Activated CD4-positive, alpha-beta T cell treated with anti-CD3 and anti-CD28 coated beads for 4 hours (primary cell): Measurements from ENCODE around the gene HMGCLL1.

Experiments used
- DNase-seq, 2 donors: peaks; one replicate each; pipeline ENCODE4 v3.0.0-alpha.2; 2020

HMGCLL1 gene

DNA sequence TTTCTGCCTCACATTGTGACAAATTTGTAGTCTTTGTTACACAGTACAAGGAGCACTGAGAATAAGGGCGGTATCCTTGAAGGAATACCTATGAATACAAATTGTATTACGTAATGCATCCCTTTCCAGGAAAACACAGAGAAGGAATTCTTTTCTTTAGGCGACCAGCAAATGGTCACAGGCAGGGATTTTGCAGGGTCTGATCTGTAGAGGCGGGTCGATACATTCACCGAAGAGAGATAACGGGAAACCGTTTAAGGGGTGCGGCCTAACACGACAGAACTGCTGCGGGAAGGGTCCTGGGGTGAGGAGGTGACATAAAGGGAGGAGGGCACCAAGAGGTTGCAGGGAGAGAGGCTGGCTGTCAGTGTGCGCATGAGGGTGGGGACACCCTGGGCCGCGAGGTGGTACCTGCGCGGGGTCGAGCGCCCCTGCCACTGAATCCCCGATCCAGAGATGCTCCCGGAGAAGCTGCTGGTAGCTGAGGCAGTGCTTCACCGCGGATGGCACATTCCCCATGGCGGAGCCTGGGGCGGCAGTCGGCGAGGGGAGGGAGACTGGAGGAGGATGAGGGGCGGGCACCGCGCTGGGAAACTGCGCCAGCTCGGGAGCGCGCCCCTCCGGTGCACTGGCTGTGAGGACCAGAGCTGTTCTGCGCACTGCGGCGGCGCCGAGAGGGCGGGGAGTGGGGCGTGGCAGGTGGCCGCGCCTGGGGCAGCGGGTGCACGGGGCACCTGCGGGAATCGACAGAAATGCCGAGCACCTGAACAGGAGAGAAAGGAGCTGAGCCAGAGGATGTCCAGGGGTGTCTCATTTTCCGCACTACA, at the start of gene HMGCLL1:
Gene HMGCLL1 (minus strand): TSS at position 656 of the 827 bp plus-strand sequence. CDS start 137 bp downstream, at position 519.
- no peak for DNase-seq

GRCh38 chr6:55621993-55622392, 43.0 kb upstream of the HMGCLL1 start:
- no peak for DNase-seq

- no peak for DNase-seq
Observed at GRCh38 chr6:55621244-55621643, 42.3 kb upstream of the HMGCLL1 start.

GRCh38 chr6:55617272-55617671, 38.3 kb upstream of the HMGCLL1 start:
- no peak for DNase-seq

DNA sequence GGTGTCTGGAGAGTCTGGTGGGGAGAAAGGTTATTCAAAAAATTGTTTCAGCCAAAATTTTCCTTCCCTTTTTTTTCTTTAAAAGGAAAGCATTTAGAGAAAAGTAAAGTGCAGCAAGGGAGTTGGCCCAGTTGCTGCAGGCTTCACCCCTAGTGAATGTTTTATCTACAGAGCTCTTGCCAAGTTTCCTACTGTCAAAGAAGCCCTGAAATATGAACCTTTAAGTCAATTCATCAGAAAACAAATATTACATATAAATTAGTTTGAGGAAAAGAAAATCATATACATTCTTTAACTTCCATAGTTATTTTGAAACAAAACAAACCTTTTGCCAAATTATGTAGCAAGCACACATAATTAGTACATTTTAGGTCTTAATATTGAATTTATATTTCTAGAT, 25.0 kb upstream of the HMGCLL1 start:
- no peak for DNase-seq

DNA sequence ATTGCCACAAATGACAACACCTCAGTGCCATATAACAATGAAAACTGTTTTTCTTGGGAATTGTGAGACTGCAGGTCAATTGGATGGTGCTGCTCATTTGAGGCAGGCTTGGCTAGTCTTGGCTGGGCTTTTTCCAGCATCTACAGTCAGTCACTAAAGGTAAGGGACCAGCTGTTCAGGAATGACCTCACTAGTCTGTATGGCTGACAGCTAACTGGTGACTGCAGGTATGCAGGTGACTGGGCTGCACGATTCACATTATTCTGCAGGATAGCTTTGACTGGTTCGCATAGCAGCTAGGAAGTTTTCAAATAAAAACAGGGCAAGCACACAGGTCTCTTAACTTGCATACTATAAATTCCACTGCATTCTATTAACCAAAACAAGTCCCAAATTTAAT, 22.1 kb upstream of the HMGCLL1 start:
- DNase-seq = no peak

DNA sequence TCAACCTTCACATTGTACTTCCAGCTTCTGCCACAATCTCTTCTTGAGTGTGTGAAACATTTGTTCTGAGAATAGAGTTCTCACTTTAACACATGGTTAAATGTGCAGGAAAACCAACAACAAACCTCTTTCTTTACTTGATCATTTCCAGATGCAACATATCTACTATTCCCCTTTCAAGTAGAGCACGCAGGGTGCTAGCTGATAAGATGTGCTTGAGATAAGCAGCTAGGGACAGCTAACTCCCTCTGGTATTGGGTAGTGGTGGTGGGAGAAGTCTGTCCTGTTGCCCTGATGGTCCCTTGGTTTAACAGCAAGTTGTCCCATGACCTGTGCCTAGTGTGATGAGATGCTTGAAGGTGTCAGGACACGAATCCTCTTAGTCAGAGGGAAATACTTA, 15.4 kb upstream of the HMGCLL1 start:
- no peak for DNase-seq

DNA sequence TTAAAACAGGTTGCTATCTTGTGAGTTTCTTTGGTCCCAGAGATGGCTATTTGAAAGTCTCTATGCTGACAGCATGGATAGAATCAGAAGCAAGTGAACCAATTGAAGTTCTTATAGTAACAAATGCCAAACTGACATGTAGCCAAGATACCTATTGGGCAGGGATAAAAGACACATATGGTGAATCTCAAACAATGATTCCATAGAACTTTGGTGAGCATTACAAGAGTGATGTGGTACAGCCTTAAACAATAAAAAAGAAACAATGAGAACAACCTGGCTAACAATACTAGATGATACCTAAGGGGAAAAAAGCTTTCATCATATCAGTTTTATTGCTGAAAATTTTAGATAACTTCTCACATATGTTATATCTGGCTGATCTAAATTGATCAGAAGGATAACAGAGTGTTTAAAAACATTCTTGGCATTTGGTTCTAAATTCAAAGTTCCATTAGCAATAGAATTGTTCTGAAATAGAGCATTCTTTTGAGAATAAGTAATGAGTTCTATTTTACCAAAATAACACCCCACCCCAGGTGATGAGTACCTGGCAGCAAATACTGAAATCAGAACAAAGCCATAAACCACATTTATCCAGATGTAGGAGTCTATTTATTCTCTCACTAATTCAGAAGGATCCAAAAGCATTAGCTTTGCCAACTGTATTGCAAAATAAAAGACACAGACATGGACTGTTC, 5.8 kb upstream of the HMGCLL1 start:
- no peak for DNase-seq

- DNase-seq = no peak
Observed at GRCh38 chr6:55576811-55577210, 2.2 kb downstream of the HMGCLL1 start.

DNA sequence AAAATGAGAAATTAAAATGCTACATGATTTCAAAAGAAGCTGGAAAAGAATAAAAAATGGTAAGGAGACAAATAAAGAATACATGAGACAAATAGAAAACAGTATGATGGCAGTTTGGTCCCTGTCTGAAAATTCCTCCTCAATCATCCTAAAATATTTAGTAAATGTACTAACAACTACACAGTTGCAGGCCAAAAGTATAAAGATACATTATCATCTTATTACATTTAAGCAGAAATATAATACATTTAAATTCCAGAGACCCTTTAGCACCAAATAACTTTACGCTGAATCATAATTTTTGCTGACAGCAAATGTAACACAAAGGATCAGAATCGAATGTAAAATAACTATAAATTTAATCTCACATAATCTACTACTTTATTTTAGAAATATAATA, 4.4 kb downstream of the HMGCLL1 start:
- DNase-seq = no peak

DNA sequence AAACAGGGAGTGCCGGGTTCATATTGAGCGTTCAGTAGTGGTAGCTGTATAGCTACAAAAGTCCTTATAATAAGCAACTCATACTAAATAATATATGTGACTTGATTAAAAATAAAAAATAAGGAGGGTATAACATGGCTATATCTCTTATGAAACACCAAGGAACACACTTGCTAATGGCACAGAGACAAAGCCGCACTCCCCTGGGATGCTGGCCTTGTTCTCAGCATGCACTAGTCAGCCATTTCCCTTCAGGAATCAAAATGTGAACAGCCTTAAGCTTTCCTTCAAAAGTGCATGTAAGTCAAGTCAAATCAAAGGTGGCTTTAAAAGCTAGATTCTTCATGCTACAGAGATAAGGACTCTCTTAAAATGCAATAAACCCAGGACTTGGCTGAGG, 9.4 kb downstream of the HMGCLL1 start:
- no peak for DNase-seq

- DNase-seq = no peak
Observed at GRCh38 chr6:55568808-55569439, 10.1 kb downstream of the HMGCLL1 start.

- no peak for DNase-seq
Observed at GRCh38 chr6:55567558-55567957, 11.4 kb downstream of the HMGCLL1 start.

- no peak for DNase-seq
Observed at GRCh38 chr6:55566036-55566710, 12.8 kb downstream of the HMGCLL1 start.

DNA sequence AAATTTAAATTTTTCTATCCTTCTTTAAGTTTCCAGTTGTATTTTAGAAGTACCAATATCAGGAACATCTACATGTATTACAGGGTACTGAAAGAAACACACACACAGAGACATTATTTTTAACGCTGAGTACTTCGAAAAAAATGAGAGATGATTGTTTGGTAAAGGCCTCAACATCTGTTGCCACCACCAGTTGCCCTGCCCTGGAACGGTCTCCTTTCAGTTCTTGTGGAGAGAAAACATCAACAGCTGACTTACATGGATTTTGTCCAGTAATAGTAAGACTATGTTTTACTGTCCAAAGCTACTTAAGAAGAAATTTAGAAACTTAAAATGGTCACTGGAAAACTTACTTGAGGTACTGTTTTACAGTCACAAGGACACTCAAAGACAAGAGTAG, 16.7 kb downstream of the HMGCLL1 start:
- DNase-seq = no peak

DNA sequence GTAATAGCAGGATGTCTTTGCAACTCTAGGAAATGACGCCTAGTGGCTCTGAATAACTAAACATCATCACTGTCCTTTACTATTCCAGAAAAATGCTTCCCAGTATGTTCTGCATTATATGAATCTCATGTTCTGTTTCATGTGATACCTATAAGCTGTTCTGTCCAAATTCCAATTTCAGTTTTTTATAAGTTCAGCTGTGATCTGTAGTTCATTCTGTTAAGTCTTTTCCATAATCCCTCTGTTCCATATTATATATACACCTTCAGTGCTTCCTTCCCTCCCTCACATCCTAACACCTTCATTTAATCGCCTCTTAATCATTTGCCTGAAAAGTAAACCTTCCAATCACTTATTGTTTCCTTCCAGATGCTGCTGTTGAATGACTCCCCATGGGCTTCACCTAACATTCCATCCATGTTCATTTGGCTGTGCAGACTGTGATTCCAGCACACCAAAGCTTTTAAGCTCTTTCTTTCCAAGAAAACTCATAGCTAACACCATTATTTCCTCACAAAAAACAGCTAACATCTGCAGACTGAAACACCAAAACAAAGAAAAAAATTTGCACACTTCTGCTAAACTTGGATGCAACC, 18.6 kb downstream of the HMGCLL1 start:
- no peak for DNase-seq

GRCh38 chr6:55557146-55557545, 21.8 kb downstream of the HMGCLL1 start:
- DNase-seq = no peak

- no peak for DNase-seq
Observed at GRCh38 chr6:55545791-55546190, 33.2 kb downstream of the HMGCLL1 start.

DNA sequence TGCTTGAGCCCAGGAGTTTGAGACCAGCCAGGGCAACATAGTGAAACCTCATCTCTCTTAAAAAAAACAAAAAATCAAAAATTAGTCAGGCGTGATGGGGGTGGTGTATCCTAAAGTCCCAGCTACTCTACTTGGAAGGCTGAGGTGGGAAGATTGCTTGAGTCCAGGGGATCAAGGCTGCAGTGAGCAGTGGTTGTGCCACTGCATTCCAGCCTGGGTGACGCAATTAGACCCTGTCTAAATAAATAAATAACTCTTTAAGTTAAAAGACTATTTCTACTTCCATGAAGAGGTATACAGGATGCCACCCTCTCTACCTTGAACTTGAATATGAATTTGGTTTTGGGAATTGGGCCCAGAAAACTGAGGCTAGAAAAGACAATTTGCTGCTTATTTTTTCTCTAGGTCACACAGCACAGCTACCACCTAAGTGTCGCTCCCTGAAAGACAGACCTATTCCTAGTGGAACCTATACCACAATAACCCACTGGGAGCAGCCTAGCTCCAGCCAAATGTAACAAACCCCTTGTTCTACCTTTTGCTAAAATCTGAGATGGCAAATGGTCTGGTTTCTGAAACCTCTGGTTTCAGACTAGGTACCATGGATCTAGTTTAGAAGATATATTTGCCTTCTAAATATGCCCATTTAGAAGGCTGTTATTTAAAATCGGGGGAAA, 35.2 kb downstream of the HMGCLL1 start:
- DNase-seq = no peak

DNA sequence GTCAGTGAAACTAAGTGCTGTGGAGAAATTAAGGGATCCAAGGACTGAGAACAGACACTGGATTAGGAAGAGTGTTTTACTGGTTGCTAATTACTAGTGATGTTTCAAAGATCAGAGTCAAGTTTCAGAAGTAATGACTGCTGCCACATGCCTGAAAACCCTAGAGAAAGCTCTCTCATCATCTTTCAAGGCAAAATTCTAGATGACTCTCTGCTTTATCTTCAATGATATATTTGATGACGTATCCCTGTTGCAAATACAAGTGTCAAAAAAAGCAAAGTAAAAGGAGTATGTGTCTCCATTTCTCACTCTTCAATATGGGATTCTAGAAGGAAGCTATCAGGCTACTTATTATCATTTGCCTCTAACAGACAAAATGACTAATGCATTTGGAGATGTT, 38.0 kb downstream of the HMGCLL1 start:
- DNase-seq = no peak

DNA sequence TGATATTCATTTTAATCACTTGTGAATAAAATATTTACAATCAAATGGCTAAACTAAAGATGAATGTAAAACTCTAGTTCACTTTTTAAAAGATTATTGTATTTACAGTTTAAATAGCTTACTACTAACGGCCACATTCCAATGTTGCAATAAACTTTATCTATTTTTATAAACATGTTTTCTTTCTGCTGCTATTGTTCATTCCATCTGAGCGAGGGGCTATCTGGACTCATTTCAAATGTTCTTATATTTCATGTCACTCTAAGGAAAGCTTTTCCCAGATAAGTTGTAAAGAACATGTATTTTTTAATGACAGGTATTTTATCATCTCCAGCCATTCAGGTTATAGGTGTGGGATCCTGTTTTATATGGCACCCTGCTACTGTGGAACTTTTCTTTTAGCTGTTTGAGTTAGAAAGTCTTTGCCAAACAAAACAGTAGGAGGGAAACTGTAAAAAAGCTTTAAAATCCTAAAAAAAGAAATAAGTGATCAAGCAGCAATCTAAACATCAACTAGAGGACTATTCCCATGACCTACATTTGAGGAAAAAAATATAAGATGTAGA, 42.5 kb downstream of the HMGCLL1 start:
- no peak for DNase-seq

GRCh38 chr6:55531496-55531895, 47.5 kb downstream of the HMGCLL1 start:
- no peak for DNase-seq
